ENCODE data around the gene HMGN4. TPM values are rescaled to one million over a fixed set of nuclear protein-coding genes. Genes with fewer than 3 reads are reported as not detected.
A peak's percentile ranks its signal among the peaks of the same experiment; 100 is the strongest.

Gene HMGN4
- total RNA-seq, 1 donor = 85.1 TPM

DNA sequence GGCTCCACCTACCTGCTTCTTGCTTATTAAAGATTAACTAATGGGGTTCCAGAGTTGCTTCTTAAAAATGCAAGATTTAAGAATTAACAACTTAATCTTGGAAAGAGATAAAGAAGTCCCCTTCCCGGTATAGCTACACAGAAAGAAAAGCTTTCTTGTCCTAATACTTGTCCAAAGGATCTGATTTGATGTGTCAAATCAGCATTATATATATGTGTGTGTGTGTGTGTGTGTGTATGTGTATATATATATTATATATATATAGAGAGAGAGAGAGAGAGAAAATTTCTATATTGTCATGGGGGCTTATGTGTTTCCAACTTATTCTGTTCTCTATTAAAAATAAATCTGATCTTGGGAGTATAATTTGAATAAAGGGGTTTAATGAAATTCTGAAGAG is 4.6 kb upstream of the HMGN4 start:
- DNase-seq (ENCODE audit: low read depth) = no peak
- TF ChIP-seq, protein P1, sequence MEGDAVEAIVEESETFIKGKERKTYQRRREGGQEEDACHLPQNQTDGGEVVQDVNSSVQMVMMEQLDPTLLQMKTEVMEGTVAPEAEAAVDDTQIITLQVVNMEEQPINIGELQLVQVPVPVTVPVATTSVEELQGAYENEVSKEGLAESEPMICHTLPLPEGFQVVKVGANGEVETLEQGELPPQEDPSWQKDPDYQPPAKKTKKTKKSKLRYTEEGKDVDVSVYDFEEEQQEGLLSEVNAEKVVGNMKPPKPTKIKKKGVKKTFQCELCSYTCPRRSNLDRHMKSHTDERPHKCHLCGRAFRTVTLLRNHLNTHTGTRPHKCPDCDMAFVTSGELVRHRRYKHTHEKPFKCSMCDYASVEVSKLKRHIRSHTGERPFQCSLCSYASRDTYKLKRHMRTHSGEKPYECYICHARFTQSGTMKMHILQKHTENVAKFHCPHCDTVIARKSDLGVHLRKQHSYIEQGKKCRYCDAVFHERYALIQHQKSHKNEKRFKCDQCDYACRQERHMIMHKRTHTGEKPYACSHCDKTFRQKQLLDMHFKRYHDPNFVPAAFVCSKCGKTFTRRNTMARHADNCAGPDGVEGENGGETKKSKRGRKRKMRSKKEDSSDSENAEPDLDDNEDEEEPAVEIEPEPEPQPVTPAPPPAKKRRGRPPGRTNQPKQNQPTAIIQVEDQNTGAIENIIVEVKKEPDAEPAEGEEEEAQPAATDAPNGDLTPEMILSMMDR (IDR thresholded peaks at IDR 0.05; ENCODE audit: insufficient read depth, low read depth, low read length) = no peak
- peak overlapping the region; percentile 71 for H3K4me3 ChIP-seq (ENCODE audit: low read depth, low read length)

DNA sequence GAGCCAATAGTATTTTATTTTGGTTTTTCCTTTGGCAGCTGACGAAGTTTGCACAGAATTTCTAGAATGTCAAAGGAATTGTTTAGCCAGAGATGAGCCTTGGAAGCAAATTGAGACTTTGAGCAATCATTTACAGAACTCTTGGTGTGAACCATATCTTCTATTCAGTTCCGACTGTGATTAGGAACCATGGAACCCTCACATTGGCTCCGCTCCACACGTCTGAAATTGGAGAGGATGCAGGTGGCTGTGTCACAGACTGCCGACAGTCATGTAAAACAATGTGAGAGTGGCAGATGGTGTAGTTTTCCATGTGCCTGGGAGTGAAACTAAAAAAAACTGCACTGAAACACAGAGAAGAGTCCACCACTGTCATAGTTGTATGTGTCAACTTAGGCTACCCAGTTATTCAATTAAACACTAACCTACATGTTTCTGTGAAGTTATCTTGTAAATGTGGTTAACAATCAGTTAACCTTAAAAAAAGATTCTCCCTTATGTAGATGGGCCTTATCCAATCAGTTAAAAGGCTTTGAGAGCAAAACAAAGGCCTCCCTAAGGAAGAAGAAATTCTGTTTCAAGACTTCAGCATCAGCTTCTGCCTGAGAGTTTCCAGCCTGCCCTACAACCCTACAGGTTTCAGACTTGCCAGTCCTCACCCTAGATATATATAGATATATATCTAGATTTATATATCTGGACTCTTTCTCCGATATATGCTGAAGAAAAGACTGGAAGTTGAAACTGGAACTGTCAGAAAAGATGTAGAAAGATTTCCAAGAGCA is 3.3 kb upstream of the HMGN4 start:
- no peak overlapping the region for H3K4me3 ChIP-seq (ENCODE audit: low read depth, low read length)
- TF ChIP-seq, protein P1 (IDR thresholded peaks at IDR 0.05; ENCODE audit: insufficient read depth, low read depth, low read length) = no peak
- DNase-seq (ENCODE audit: low read depth) = no peak

DNA sequence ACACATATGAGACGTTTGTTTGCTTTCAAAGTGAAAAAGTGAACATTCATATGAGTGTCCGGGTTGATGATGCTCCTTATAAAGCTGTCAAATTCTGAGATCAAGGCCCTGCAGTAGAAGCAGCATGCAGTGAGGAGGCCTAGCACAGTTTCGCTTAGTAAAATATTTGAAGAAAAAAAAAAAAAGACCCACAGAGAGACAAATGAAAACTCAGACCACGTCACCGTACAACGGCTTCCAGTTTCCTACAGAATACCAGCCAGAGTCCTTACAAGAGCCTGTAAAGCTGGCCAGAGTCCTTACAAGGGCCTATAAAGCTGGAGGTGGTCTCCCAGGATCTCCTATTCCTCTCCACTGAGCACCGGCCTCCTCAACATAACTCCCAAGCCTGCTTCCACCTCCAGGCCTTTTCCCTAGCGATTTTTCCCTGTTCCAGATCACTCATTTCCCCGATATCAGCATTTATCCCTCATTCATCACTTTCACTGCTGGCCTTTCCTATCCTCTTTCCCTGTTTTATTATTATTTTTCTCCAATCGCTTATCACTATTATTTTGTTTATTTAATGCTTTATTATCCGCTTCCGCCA is 1.5 kb upstream of the HMGN4 start:
- TF ChIP-seq, protein P1 (IDR thresholded peaks at IDR 0.05; ENCODE audit: insufficient read depth, low read depth, low read length) = no peak
- peak; percentile 69 for DNase-seq (ENCODE audit: low read depth)
- H3K4me3 ChIP-seq (ENCODE audit: low read depth, low read length) = peak overlapping the region; percentile 92

DNA sequence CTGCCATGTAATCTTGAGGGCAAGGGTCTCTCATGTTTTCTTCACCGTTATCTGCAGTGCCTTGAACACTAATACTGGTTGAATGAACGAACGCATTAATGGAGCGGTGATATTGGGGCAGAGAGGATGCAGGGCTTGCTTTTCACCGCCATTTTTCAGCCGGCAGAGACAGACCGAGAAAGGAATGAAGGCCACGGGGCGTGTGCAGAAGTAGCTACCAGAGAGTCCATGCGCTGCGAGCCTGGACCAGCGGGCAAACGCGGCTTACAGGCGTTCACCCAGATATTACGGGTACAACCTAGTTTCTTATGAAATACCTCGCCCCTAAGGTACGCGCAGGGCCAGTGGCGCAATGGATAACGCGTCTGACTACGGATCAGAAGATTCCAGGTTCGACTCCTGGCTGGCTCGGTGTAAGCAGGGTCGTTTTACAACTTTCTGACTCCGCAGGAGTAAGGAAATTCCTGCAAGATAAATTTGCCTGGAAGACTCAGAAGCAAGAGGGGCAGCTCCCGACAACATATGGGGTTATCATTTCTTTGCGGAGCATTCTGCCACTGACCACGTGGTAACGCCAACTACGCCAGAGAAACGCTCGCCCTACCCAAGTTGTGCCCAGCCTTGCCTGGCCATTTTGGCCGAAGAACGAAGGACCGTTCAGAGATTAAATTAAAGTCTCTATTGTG is 863 bp upstream of the HMGN4 start:
- peak; percentile 92 for DNase-seq (ENCODE audit: low read depth)
- TF ChIP-seq, protein P1 (IDR thresholded peaks at IDR 0.05; ENCODE audit: insufficient read depth, low read depth, low read length) = no peak
- H3K4me3 ChIP-seq (ENCODE audit: low read depth, low read length) = peak overlapping the region; percentile 92

DNA sequence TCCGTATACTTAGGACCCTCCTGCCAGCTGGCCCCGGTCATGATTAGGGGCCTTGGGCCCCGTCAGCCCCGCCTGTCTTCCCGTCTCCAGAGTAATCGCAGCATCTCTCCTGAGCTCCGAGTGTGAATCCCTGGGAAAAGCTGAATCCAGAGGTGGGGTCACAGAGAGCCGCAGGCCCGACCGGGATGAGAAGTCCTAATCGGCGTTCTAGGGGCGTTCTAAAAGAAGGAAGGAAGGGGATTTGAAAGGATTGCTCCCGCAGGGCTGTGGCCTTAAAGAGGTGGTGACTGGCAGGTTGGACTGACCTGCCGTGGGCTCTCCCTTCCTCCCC is 371 bp downstream of the HMGN4 start:
- peak overlapping the region; percentile 92 for H3K4me3 ChIP-seq (ENCODE audit: low read depth, low read length)
- DNase-seq (ENCODE audit: low read depth) = no peak
- TF ChIP-seq, protein P1 (IDR thresholded peaks at IDR 0.05; ENCODE audit: insufficient read depth, low read depth, low read length) = no peak

DNA sequence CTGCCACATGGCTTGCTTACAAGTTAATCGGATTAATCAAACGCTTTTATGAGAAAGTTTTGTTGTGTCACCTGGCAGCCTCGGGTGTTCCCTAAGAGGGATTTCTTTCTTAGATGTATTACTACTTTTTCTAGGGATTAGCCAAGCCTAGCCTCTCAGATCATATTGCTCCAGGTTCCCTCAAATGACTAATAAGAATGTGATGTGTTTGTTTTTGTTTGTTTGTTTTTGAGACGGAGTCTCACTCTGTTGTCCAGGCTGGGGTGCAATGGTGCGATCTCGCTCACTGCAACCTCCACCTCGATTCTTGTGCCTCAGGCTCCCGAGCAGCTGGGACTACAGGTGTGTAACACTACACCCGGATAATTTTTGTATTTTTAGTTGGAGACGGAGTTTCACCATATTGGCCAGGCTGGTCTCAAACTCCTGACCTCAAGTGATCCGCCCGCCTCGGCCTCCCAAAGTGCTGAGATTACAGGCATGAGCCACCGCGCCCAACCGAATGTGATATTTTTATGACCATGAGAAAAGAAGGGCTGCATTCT is 977 bp downstream of the HMGN4 start:
- DNase-seq (ENCODE audit: low read depth) = no peak
- H3K4me3 ChIP-seq (ENCODE audit: low read depth, low read length) = peak overlapping the region; percentile 92
- TF ChIP-seq, protein P1 (IDR thresholded peaks at IDR 0.05; ENCODE audit: insufficient read depth, low read depth, low read length) = no peak

All from fibroblast of villous mesenchyme (primary cell).